B cell (primary cell): ENCODE data around the gene CCDC81. TPM values are rescaled to one million over a fixed set of nuclear protein-coding genes. Genes with fewer than 3 reads are reported as not detected.

Source experiments
- ATAC-seq: fragments of 200-7000 bp; cut with Tn5 transposase; one replicate; pipeline ENCODE4 v1.10.0; 2021; ENCODE audit warnings: low read depth, mild to moderate bottlenecking, moderate number of reproducible peaks, moderate library complexity
- CTCF ChIA-PET: fragments of 350-600 bp; sonication (Branson Sonifier 250); formaldehyde crosslinking; loops from one replicate; lab custom pipeline; 2021; ENCODE audit warnings: antibody characterized with exemption, inconsistent platforms; lab: Charles Lee
- POLR2A ChIA-PET: fragments of 350-600 bp; sonication (Branson Sonifier 250); formaldehyde crosslinking; loops from one replicate; lab custom pipeline; 2021; ENCODE audit warnings: antibody characterized with exemption; lab: Charles Lee
- DNase-seq: peaks from one replicate; pipeline ENCODE4 v3.0.0; 2013
- H2AFZ ChIP-seq: 2 replicates; pipeline ENCODE4 v1.6.1; 2012; ENCODE audit warnings: mild to moderate bottlenecking, low read depth, low read length; ENCODE audit not compliant: insufficient read depth, poor library complexity, severe bottlenecking
- H3K27ac ChIP-seq, 2 donors: 1 replicate in 1 of 2; 2 replicates in 1 of 2; pipeline ENCODE4 v1.5.1; 2012 to 2013; ENCODE audit warnings: low read length in 2 of 2, mild to moderate bottlenecking in 2 of 2, moderate library complexity in 1 of 2
- H3K27me3 ChIP-seq, 4 experiments: fragments of 200-600 bp in 1 of 4; sonication (generic) in 1 of 4; replicated peaks in 1 of 4; 1 replicate in 2 of 4; 2 replicates in 2 of 4; pipeline versions ENCODE4 v1.6.1 to v1.7.0; 2013 to 2016; ENCODE audit warnings: low read length in 3 of 4, mild to moderate bottlenecking in 2 of 4, mixed read lengths in 1 of 4, moderate library complexity in 1 of 4; ENCODE audit not compliant: insufficient read depth in 4 of 4, control insufficient read depth in 3 of 4; ENCODE audit errors: control extremely low read depth in 1 of 4
- H3K36me3 ChIP-seq, 2 experiments: replicated peaks in 1 of 2; 1 replicate in 1 of 2; 2 replicates in 1 of 2; pipeline versions ENCODE4 v1.6.1 to v1.7.1; 2013; ENCODE audit warnings: low read length in 1 of 2; ENCODE audit not compliant: insufficient read depth in 2 of 2, control insufficient read depth in 1 of 2; ENCODE audit errors: control extremely low read depth in 1 of 2, extremely low read depth in 1 of 2
- H3K4me1 ChIP-seq, 2 donors: fragments of 200-600 bp in 1 of 2; sonication (generic) in 1 of 2; 1 replicate in 1 of 2; 2 replicates in 1 of 2; pipeline versions ENCODE4 v1.5.1 to v1.6.1; 2013 to 2017; ENCODE audit warnings: low read length in 2 of 2; ENCODE audit not compliant: control insufficient read depth in 2 of 2, insufficient read depth in 2 of 2
- H3K4me2 ChIP-seq: replicated peaks from 2 replicates; pipeline ENCODE3; 2012; ENCODE audit warnings: mild to moderate bottlenecking, low read depth, low read length; ENCODE audit not compliant: poor library complexity, severe bottlenecking
- H3K4me3 ChIP-seq, 5 experiments: fragments of 200-600 bp in 1 of 5; sonication (generic) in 1 of 5; 1 replicate in 3 of 5; 2 replicates in 2 of 5; pipeline versions ENCODE4 v1.5.1 to v1.7.0; 2011 to 2016; ENCODE audit warnings: low read length in 4 of 5, mild to moderate bottlenecking in 4 of 5, low read depth in 2 of 5, control low read depth in 1 of 5, moderate library complexity in 1 of 5; ENCODE audit not compliant: insufficient read depth in 1 of 5; ENCODE audit errors: control extremely low read depth in 1 of 5, extremely low read depth in 1 of 5
- H3K79me2 ChIP-seq: fragments of 200-600 bp; sonication (generic); one replicate; pipeline ENCODE4 v1.6.0; 2016; ENCODE audit warnings: low read length; ENCODE audit not compliant: control insufficient read depth, insufficient read depth
- H3K9ac ChIP-seq: fragments of 200-600 bp; sonication (generic); 2 replicates; pipeline ENCODE4 v1.6.1; 2017; ENCODE audit warnings: mild to moderate bottlenecking, low read length, moderate library complexity
- H3K9me3 ChIP-seq, 3 donors: one replicate each; pipeline versions ENCODE4 v1.6.1 to v1.7.1; 2013; ENCODE audit warnings: low read length in 2 of 3; ENCODE audit not compliant: control insufficient read depth in 2 of 3, insufficient read depth in 1 of 3; ENCODE audit errors: control extremely low read depth in 1 of 3
- H4K20me1 ChIP-seq: 2 replicates; pipeline ENCODE4 v1.6.0; 2012; ENCODE audit warnings: mild to moderate bottlenecking, low read length; ENCODE audit not compliant: insufficient read depth, control insufficient read depth, poor library complexity, severe bottlenecking
- H3K27ac Mint-ChIP-seq: one replicate; pipeline ENCODE4 v1.8.0; 2021; ENCODE audit warnings: mixed read lengths
- H3K27me3 Mint-ChIP-seq: one replicate; pipeline ENCODE4 v1.8.0; 2021; ENCODE audit warnings: mixed read lengths
- H3K4me1 Mint-ChIP-seq: one replicate; pipeline ENCODE4 v1.8.0; 2021; ENCODE audit warnings: mixed read lengths
- H3K4me3 Mint-ChIP-seq: one replicate; pipeline ENCODE4 v1.8.0; 2021; ENCODE audit warnings: mixed read lengths
- H3K9me3 Mint-ChIP-seq: one replicate; pipeline ENCODE4 v1.8.0; 2022; ENCODE audit warnings: mixed read lengths; ENCODE audit not compliant: insufficient read depth
- EZH2 ChIP-seq: IDR thresholded peaks from 2 replicates; pipeline ENCODE4 v1.6.1; 2012; ENCODE audit warnings: borderline replicate concordance, low read depth, mild to moderate bottlenecking, moderate library complexity, low read length; ENCODE audit not compliant: insufficient read depth, poor library complexity, severe bottlenecking
- WGBS: methylation state at CpG from one replicate; pipeline ENCODE4 v1.1.5; 2013; ENCODE audit warnings: missing lambda C conversion rate; ENCODE audit not compliant: insufficient coverage; 5-methylcytosine and 5-hydroxymethylcytosine counted together
- intact Hi-C: fragments of 100-400 bp; cut with micrococcal nuclease; formaldehyde crosslinking; loops from one replicate; pipeline ENCODE4 v1.10.0; 2022
- polyA plus RNA-seq: library from polyadenylated mRNA; depleted of rRNA; stranded (reverse); fragments of >200 nt; gene quantifications from 2 replicates; pipeline ENCODE4 v1.2.3, GENCODE V29; 2012
- total RNA-seq, 2 donors: library from RNA; stranded (reverse); fragments of 120-200 nt in 1 of 2; gene quantifications; 1 replicate in 1 of 2; 2 replicates in 1 of 2; pipeline versions ENCODE4 v1.2.3 to v1.2.4, GENCODE V29; 2013 to 2022
- TF ChIP-seq, protein P1 (sequence below): fragments of 200-600 bp; IDR thresholded peaks from one replicate; pipeline ENCODE4 v1.8.0; 2022; ENCODE audit warnings: antibody characterized with exemption, mild to moderate bottlenecking

CCDC81 gene
- total and polyA plus RNA-seq, 2 donors (not counting 1 experiment from before 2014, with no cell fraction given) = 0.18 to 0.84 TPM

DNA sequence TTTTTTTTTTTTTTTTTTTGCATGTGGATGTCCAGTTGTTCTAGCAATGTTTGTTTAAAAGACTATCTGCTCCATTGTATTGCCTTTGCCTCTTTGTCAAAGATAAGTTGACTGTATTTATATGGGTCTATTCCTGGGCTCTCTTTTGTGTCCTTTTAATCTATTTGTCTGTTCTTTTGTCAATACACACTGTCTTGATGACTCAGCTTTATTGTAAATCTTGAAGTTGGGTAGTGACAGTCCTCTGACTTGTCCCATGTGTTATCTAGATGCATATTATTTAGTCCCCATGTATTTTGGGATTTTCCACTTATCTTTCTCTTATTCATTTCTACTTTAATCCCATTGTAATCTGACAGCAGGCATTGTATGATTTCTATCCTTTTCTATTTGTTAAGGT, 3.3 kb downstream of the CCDC81 start:
- no peaks in the 10 kb centered on the region for H4K20me1 ChIP-seq
- Mint-ChIP-seq H3K4me3 (no peak overlapping the region), H3K9me3 (peaks cover 2% of the 10 kb centered on the region), H3K27me3 (peaks cover 6% of the 10 kb centered on the region), H3K27ac (no peak overlapping the region), H3K4me1 (no peaks in the 10 kb centered on the region)
- H3K4me3 ChIP-seq = no peak overlapping the region
- H3K36me3 ChIP-seq = no peaks in the 10 kb centered on the region
- no peak overlapping the region for H3K9ac ChIP-seq
- H3K27ac ChIP-seq = no peak overlapping the region
- H3K79me2 ChIP-seq = no peaks in the 10 kb centered on the region
- CTCF ChIA-PET = no interaction called here
- no peak for ATAC-seq
- no peak for TF ChIP-seq EZH2
- TF ChIP-seq, protein P1, sequence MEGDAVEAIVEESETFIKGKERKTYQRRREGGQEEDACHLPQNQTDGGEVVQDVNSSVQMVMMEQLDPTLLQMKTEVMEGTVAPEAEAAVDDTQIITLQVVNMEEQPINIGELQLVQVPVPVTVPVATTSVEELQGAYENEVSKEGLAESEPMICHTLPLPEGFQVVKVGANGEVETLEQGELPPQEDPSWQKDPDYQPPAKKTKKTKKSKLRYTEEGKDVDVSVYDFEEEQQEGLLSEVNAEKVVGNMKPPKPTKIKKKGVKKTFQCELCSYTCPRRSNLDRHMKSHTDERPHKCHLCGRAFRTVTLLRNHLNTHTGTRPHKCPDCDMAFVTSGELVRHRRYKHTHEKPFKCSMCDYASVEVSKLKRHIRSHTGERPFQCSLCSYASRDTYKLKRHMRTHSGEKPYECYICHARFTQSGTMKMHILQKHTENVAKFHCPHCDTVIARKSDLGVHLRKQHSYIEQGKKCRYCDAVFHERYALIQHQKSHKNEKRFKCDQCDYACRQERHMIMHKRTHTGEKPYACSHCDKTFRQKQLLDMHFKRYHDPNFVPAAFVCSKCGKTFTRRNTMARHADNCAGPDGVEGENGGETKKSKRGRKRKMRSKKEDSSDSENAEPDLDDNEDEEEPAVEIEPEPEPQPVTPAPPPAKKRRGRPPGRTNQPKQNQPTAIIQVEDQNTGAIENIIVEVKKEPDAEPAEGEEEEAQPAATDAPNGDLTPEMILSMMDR = no peak
- no peaks in the 10 kb centered on the region for H3K4me1 ChIP-seq
- no peaks in the 10 kb centered on the region for H3K27me3 ChIP-seq
- POLR2A ChIA-PET = no interaction called here
- H3K9me3 ChIP-seq = peaks cover 0 to 4% (median 1%) of the 10 kb centered on the region in 3 donors
- no peak overlapping the region for H3K4me2 ChIP-seq
- intact Hi-C loops = no loop called here
- DNase-seq = no peak
- no peak overlapping the region for H2AFZ ChIP-seq

DNA sequence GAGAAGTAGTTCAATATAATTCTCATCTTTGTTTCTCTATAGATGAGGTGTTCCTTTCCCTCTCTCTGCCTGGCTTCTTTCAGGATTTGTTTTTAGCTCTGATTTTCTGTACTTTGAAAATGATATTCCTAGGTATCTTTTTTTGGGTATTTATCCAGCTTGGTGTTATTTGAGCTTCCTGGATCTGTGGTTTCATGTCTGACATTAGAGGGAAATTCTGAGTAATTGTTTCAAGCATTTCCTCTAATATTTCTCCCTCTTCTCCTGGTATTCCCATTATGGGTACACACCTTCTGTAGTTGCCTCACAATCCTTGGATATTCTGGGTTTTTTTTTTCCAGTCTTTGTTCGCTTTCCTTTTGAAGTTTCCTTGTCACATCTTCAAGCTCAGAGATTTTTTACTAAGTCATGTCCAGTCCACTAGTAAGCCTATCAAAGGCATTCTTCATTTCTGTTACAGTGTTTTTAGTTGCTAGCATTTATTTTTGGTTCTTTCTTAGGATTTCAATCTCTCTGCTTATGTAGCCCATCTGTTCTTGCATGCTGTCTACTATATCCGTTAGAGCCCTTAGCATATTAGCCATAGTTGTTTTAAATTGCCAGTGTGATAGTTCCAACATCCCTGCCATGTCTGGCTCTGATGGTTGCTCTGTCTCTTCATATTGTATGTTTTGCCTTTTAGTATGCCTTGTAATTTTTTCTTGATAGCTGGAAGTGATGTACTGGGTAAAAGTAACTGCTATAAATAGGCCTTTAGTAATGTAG, 5.8 kb downstream of the CCDC81 start:
- Histone ChIP-seq H3K4me1 (no peaks in the 10 kb centered on the region), H4K20me1 (no peaks in the 10 kb centered on the region), H3K36me3 (no peaks in the 10 kb centered on the region), H3K9ac (no peak overlapping the region), H2AFZ (no peak overlapping the region), H3K4me3 (no peak overlapping the region), H3K27ac (no peak overlapping the region), H3K4me2 (no peak overlapping the region), H3K79me2 (no peaks in the 10 kb centered on the region), H3K9me3 (peaks cover 0 to 1% (median 0%) of the 10 kb centered on the region in 3 donors), H3K27me3 (no peaks in the 10 kb centered on the region)
- ATAC-seq (no peak), DNase-seq (no peak)
- CTCF ChIA-PET = interaction anchor here (0.6 kb wide), 1 partner anchor 556 kb away, joined by 4 read pairs; no protein-coding TSS in a partner anchor
- H3K27me3 Mint-ChIP-seq = no peaks in the 10 kb centered on the region
- no peak overlapping the region for H3K4me3 Mint-ChIP-seq
- no peak overlapping the region for H3K27ac Mint-ChIP-seq
- POLR2A ChIA-PET = no interaction called here
- H3K9me3 Mint-ChIP-seq = peaks cover 2% of the 10 kb centered on the region
- intact Hi-C loops = no loop called here
- no peak for TF ChIP-seq EZH2
- TF ChIP-seq, protein P1 = no peak
- no peaks in the 10 kb centered on the region for H3K4me1 Mint-ChIP-seq
- WGBS = 100% methylated on average over 1 of the region's 2 CpGs
